ENCODE measurements around the gene MINPP1. TPM values are rescaled to one million over a fixed set of nuclear protein-coding genes. Genes with fewer than 3 reads are reported as not detected.

The MINPP1 gene
- total and polyA plus RNA-seq, 4 donors = 19.1 to 111 (median 24.6) TPM

DNA sequence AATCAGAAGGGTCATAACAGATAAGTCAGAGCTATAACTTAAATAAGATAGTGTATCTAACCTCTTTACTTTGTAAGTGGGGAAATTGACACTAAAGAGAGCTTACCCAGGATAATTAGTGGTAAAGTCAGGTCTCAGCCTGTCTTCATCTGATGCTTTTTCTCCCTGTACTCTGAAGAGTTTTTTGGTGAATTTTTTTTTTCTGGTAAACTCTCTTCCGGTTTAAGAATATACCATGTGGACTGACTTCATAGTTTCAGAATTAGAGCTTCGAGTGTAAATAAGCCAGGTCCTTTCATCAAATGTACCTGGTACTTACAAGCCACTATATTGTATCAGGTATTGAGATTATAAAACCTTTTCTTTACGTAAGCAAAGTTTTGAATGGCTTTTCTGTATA lies 6.8 kb downstream of the MINPP1 start:
- no peak for TF ChIP-seq TAF1 (conservative IDR thresholded peaks at IDR 0.05)
- TF ChIP-seq, protein P1, sequence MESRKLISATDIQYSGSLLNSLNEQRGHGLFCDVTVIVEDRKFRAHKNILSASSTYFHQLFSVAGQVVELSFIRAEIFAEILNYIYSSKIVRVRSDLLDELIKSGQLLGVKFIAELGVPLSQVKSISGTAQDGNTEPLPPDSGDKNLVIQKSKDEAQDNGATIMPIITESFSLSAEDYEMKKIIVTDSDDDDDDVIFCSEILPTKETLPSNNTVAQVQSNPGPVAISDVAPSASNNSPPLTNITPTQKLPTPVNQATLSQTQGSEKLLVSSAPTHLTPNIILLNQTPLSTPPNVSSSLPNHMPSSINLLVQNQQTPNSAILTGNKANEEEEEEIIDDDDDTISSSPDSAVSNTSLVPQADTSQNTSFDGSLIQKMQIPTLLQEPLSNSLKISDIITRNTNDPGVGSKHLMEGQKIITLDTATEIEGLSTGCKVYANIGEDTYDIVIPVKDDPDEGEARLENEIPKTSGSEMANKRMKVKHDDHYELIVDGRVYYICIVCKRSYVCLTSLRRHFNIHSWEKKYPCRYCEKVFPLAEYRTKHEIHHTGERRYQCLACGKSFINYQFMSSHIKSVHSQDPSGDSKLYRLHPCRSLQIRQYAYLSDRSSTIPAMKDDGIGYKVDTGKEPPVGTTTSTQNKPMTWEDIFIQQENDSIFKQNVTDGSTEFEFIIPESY (IDR thresholded peaks at IDR 0.05) = no peak
- no peak for TF ChIP-seq RAD21 (IDR thresholded peaks at IDR 0.05)
- TF ChIP-seq FOXA2 (IDR thresholded peaks at IDR 0.05) = no peak
- no peak for TF ChIP-seq GABPA (IDR thresholded peaks at IDR 0.05 in 1 of 2, conservative IDR thresholded peaks at IDR 0.05 in 1 of 2)
- TF ChIP-seq JUND (IDR thresholded peaks at IDR 0.05) = no peak
- TF ChIP-seq, protein P2, sequence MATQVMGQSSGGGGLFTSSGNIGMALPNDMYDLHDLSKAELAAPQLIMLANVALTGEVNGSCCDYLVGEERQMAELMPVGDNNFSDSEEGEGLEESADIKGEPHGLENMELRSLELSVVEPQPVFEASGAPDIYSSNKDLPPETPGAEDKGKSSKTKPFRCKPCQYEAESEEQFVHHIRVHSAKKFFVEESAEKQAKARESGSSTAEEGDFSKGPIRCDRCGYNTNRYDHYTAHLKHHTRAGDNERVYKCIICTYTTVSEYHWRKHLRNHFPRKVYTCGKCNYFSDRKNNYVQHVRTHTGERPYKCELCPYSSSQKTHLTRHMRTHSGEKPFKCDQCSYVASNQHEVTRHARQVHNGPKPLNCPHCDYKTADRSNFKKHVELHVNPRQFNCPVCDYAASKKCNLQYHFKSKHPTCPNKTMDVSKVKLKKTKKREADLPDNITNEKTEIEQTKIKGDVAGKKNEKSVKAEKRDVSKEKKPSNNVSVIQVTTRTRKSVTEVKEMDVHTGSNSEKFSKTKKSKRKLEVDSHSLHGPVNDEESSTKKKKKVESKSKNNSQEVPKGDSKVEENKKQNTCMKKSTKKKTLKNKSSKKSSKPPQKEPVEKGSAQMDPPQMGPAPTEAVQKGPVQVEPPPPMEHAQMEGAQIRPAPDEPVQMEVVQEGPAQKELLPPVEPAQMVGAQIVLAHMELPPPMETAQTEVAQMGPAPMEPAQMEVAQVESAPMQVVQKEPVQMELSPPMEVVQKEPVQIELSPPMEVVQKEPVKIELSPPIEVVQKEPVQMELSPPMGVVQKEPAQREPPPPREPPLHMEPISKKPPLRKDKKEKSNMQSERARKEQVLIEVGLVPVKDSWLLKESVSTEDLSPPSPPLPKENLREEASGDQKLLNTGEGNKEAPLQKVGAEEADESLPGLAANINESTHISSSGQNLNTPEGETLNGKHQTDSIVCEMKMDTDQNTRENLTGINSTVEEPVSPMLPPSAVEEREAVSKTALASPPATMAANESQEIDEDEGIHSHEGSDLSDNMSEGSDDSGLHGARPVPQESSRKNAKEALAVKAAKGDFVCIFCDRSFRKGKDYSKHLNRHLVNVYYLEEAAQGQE (IDR thresholded peaks at IDR 0.05) = no peak
- no peak for TF ChIP-seq HNF4G (IDR thresholded peaks at IDR 0.05)
- no peak for TF ChIP-seq NR2F2 (IDR thresholded peaks at IDR 0.05)
- TF ChIP-seq RXRA (IDR thresholded peaks at IDR 0.05) = no peak
- TF ChIP-seq, protein P3, sequence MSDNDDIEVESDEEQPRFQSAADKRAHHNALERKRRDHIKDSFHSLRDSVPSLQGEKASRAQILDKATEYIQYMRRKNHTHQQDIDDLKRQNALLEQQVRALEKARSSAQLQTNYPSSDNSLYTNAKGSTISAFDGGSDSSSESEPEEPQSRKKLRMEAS (IDR thresholded peaks at IDR 0.05) = no peak
- no peak for TF ChIP-seq FOXA1 (IDR thresholded peaks at IDR 0.05)
- TF ChIP-seq HNF4A (conservative IDR thresholded peaks at IDR 0.05) = no peak
- TF ChIP-seq SP1 (IDR thresholded peaks at IDR 0.05) = no peak
- no peak for TF ChIP-seq EGR1 (IDR thresholded peaks at IDR 0.05; ENCODE audit: low read depth in 2 of 2)
- TF ChIP-seq YY1 (IDR thresholded peaks at IDR 0.05) = no peak
- peaks cover 0 to 25% (median 18%) of the 10 kb centered on the region in 4 donors for H3K4me1 ChIP-seq (ENCODE audit: control insufficient read depth in 4 of 4, insufficient read depth in 4 of 4, low read length in 3 of 4)
- no peak overlapping the region for H3K27ac ChIP-seq (ENCODE audit: low read depth in 1 of 2, low read length in 2 of 2)
- H3K9me3 ChIP-seq (ENCODE audit: control insufficient read depth in 4 of 4, low read length in 3 of 4) = no peaks in the 10 kb centered on the region
- no peaks in the 10 kb centered on the region for H3K27me3 ChIP-seq (ENCODE audit: control insufficient read depth in 4 of 4, insufficient read depth in 4 of 4, low read length in 3 of 4)
- no peak for DNase-seq (ENCODE audit: low spot score)
- no peak overlapping the region for H3K9ac ChIP-seq (ENCODE audit: low read depth in 1 of 2, low read length in 2 of 2)
- WGBS = 96% methylated on average over 3 of the region's 3 CpGs
- no peak overlapping the region for H3K4me3 ChIP-seq (ENCODE audit: low read depth in 1 of 3, low read length in 3 of 3)
- H3K36me3 ChIP-seq (ENCODE audit: control insufficient read depth in 4 of 4, insufficient read depth in 3 of 4, low read depth in 1 of 4, low read length in 3 of 4) = peaks cover 0 to 34% (median 22%) of the 10 kb centered on the region in 4 donors

DNA sequence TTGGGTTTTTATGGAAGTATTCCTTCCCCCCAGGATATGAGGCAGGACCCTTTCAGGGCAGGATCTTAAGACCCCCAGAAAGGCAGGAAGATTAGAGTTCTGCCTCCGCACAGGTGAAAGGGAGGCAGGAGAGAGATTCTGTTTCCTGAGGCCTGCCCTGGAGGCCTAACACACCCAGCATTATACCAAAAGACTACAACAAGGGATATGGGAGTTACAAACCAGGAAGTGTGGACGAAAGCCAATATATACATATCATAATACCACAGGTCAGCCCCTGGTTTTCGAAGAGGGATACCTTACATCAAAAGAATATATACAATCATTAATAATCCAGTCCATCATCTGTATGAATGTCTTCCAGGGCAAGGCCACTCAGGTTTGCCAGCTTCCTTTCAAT lies 14.2 kb downstream of the MINPP1 start:
- H3K9me3 ChIP-seq (ENCODE audit: control insufficient read depth in 4 of 4, low read length in 3 of 4) = no peaks in the 10 kb centered on the region
- no peaks in the 10 kb centered on the region for H3K4me1 ChIP-seq (ENCODE audit: control insufficient read depth in 4 of 4, insufficient read depth in 4 of 4, low read length in 3 of 4)
- H3K4me3 ChIP-seq (ENCODE audit: low read depth in 1 of 3, low read length in 3 of 3) = no peak overlapping the region
- TF ChIP-seq, protein P2 (IDR thresholded peaks at IDR 0.05) = no peak
- TF ChIP-seq GABPA (IDR thresholded peaks at IDR 0.05 in 1 of 2, conservative IDR thresholded peaks at IDR 0.05 in 1 of 2) = no peak
- no peak for TF ChIP-seq RAD21 (IDR thresholded peaks at IDR 0.05)
- TF ChIP-seq, protein P4, sequence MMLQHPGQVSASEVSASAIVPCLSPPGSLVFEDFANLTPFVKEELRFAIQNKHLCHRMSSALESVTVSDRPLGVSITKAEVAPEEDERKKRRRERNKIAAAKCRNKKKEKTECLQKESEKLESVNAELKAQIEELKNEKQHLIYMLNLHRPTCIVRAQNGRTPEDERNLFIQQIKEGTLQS (IDR thresholded peaks at IDR 0.05) = no peak
- no peak for TF ChIP-seq FOXA1 (IDR thresholded peaks at IDR 0.05)
- no peak for TF ChIP-seq TAF1 (conservative IDR thresholded peaks at IDR 0.05)
- TF ChIP-seq NR2F2 (IDR thresholded peaks at IDR 0.05) = no peak
- TF ChIP-seq, protein P1 (IDR thresholded peaks at IDR 0.05) = no peak
- TF ChIP-seq YY1 (IDR thresholded peaks at IDR 0.05) = no peak
- no peak for TF ChIP-seq HNF4G (IDR thresholded peaks at IDR 0.05)
- no peak for TF ChIP-seq JUND (IDR thresholded peaks at IDR 0.05)
- TF ChIP-seq SP1 (IDR thresholded peaks at IDR 0.05) = no peak
- no peak for TF ChIP-seq FOXA2 (IDR thresholded peaks at IDR 0.05)
- TF ChIP-seq, protein P5, sequence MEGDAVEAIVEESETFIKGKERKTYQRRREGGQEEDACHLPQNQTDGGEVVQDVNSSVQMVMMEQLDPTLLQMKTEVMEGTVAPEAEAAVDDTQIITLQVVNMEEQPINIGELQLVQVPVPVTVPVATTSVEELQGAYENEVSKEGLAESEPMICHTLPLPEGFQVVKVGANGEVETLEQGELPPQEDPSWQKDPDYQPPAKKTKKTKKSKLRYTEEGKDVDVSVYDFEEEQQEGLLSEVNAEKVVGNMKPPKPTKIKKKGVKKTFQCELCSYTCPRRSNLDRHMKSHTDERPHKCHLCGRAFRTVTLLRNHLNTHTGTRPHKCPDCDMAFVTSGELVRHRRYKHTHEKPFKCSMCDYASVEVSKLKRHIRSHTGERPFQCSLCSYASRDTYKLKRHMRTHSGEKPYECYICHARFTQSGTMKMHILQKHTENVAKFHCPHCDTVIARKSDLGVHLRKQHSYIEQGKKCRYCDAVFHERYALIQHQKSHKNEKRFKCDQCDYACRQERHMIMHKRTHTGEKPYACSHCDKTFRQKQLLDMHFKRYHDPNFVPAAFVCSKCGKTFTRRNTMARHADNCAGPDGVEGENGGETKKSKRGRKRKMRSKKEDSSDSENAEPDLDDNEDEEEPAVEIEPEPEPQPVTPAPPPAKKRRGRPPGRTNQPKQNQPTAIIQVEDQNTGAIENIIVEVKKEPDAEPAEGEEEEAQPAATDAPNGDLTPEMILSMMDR (IDR thresholded peaks at IDR 0.05; ENCODE audit: low read depth, low read length, missing input control) = no peak
- WGBS = 91% methylated on average over 3 of the region's 3 CpGs
- no peak overlapping the region for H3K27ac ChIP-seq (ENCODE audit: low read depth in 1 of 2, low read length in 2 of 2)
- H3K36me3 ChIP-seq (ENCODE audit: control insufficient read depth in 4 of 4, insufficient read depth in 3 of 4, low read depth in 1 of 4, low read length in 3 of 4) = peaks cover 0 to 39% (median 27%) of the 10 kb centered on the region in 4 donors
- H3K27me3 ChIP-seq (ENCODE audit: control insufficient read depth in 4 of 4, insufficient read depth in 4 of 4, low read length in 3 of 4) = no peaks in the 10 kb centered on the region
- no peak for DNase-seq (ENCODE audit: low spot score)
- H3K9ac ChIP-seq (ENCODE audit: low read depth in 1 of 2, low read length in 2 of 2) = no peak overlapping the region

All from liver (tissue), 9 donors.